Activated T-cell treated with anti-CD3 and anti-CD28 coated beads for 1 hour (primary cell): ENCODE data around the gene CLK2.
A peak's percentile ranks its signal among the peaks of the same experiment; 100 is the strongest.
"Not testable (repeated sequence)": the region's sequence is repeated elsewhere in the genome, so short reads cannot be mapped to it uniquely, and the experiment has no call there.

Experiments
- DNase-seq: peaks from one replicate; pipeline ENCODE4 v3.0.0-alpha.2; 2020; ENCODE audit warnings: low read depth

Gene CLK2

GRCh38 chr1:155266553-155266952, 6.8 kb downstream of the CLK2 start:
- no peak for DNase-seq

GRCh38 chr1:155263067-155263466, 10.2 kb downstream of the CLK2 start:
- DNase-seq: no peak

GRCh38 chr1:155261852-155262673, 11.2 kb downstream of the CLK2 start, which contains the start of gene SCAMP3:
Gene SCAMP3 (minus strand): TSS chr1:155262360. CDS start chr1:155262151, 209 bp downstream.
- DNase-seq: peak; percentile 77

DNA sequence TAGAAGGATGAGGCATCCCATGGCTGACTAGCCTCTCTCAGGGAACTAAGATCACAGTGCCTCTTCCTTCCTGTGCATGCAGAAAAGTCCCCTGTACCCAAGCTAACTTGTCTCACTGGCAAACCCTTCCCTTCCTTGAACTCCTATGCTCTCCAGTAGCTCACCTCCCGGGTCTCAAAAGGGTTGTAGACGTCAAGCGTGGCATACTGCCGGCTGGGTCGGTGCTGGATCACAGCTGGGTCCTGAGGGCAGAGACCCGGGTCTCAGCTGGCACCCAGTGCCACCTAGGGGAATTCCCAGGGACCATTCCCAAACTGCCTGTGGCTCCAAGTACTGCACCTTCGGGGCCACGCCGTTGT, 11.8 kb downstream of the CLK2 start:
- DNase-seq: no peak

- no peak for DNase-seq
Observed at GRCh38 chr1:155260276-155260675, 13.0 kb downstream of the CLK2 start.

DNA sequence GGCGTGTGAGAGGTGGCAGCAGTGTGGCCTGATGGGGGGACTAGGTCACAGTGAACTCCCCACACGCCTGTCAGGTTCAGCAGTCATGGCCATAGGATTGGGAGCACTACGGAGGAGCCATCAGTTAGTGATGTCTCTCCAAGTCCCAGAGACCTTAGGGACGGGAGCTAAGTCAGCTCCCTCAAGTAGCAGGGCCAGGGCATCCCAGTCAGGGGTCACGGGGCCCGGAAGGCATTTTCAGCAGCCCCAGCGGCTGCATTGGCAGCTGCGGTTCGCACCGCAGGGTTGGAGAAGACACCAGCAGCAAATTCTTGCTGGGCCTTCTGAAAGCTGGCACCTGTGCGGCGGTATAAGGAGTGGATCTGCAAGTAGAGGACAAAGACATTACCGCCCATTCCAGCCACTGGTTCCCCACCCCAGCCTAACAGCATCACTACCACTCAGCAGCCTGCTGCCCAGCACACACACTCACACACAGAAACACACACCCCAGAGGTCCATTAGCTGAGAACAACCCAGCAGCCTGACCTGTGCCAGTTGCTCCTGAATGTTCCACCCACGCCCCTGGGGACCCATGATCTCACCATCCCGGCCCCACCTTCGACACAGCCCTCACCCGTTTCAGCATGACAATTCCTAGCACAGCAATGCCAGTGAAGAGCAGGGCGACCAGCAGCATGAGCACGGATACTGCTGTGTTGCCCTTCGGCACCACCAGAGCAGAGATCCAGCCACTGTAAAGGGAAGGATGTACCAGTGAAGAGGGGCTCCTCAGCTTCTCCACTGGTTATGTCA, 17.0 kb downstream of the CLK2 start:
- DNase-seq: no peak

DNA sequence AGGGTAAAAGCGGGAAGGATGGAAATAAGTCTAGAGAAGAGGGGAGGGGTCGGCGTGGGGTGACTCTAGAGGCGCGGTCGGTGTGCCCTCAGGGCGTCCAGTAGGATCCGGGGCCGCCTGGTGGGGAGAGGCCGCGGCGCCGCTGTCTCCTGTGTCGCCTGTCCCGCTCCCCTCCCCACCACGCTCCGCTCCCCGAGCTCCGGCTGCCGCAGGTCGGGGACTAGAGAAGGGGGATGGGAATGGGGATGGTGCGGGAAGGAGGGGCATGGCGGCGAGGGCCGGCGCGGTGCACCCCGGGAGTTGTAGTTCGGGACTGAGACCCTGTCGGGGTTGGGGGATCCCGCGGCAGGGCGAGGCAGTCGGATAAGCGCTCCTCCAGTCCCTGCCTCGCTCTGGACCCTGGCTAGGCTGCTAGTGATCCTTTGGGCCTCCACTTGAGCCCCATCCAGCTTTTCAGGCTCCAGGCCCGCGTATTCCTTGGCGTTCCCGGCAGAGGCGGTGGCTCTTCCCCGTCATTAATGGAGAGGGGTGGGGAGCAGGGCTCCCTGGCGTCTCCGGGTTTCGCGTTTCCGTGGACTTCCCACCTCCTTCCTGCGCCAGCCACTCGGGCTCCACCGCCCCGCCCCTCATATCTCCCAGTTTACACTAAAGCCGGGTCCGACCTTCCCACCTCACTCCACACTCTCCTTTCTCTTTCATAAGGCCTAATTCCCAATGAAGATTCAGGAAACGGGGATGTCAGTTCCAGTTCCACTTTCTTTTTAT, 17.9 kb downstream of the CLK2 start, which contains the start of gene ENTREP3:
Gene ENTREP3, minus strand, starts transcription at position 241 of the 765 bp plus-strand sequence. CDS start 606 bp downstream, outside the sequence.
- DNase-seq: peak; percentile 56

DNA sequence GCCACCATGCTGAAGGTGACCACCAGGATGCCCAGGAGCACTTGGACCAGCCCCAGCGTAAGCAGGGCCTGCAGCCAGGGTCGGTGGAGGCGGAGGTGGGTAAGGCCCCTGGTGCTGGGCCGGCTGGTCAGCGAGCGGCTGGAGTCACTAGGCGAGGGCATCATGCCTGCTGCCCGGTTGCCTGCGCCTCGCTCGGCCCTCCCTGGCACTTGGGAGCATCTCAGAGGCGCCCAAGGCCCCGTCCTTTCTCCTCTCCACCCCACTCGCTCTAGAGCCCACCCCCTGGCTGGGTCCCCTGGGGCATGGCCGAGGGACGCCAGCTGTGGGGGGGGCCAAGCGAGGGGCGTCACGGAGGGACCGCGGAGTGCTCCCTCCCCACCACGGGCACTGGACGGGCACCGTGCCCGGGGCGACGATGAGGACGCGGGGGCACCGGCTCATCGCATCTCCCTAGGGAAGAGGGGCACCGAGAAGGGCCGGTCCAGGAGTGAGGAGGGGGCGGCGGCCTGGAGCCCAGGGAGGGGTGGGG, 18.5 kb downstream of the CLK2 start:
- no peak for DNase-seq

DNA sequence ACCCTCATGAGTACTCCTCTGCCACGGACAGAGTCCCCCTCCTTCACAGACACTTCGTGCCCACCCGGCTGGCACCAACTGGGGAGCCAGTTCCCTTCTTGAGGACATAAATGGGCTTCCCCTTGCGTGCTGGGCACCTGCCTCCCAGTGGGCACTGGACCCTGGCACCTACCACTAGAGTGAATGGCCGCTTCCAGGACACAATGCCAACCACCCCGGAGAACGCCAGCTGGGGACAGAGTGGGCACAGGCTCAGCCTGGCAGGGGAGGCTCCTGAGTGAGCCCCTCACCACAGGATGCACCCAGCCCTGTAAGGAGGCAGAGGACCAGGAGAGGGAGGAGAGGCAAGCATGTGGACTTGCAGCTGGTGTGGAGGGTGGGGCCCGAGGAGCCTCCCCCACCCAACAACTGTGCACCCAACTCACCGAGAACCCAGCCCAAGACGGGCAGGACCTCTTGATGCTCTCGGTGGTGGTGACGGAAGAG, 19.0 kb downstream of the CLK2 start:
- no peak for DNase-seq

GRCh38 chr1:155253797-155254196, 19.5 kb downstream of the CLK2 start:
- DNase-seq: no peak

DNA sequence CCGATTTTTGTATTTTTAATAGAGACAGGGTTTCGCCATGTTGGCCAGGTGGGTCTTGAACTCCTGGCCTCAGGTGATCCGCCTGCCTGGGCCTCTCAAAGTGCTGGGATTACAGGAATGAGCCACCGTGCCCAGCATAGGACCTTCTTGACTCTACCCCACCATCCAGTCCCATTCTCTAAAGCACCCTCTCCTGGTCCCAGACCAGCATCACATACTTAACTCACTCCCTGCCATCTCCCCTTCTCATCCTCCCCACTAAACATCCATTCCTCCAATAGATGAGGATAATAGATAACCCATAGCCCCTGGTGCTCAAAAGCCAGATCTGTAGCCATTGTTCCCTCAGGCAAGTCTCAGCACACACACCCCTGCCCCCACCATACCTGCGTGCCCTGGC, 20.1 kb downstream of the CLK2 start:
- no peak for DNase-seq

DNA sequence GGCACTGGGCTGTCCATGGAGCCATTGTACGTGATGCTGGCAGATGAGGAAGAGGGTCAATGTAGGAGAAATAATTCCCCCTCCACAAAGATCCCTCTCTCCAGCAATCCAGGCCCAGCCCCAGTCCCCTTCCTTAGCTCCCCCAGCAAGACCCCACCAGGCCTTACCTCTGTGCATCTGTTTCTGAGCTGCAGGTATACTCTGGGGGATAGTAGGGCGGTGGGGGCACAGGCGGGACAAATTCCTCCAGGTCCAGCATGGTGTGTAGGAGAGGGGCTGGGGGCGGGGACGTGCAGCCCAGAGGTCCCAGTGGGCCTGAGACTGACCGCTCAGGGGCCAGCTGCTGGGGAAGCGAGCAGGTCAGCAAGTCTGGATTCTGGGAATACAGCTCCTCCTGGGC, 21.7 kb downstream of the CLK2 start:
- DNase-seq: no peak

- peak; percentile 97 for DNase-seq
Observed at GRCh38 chr1:155250633-155251449, 22.5 kb downstream of the CLK2 start.

DNA sequence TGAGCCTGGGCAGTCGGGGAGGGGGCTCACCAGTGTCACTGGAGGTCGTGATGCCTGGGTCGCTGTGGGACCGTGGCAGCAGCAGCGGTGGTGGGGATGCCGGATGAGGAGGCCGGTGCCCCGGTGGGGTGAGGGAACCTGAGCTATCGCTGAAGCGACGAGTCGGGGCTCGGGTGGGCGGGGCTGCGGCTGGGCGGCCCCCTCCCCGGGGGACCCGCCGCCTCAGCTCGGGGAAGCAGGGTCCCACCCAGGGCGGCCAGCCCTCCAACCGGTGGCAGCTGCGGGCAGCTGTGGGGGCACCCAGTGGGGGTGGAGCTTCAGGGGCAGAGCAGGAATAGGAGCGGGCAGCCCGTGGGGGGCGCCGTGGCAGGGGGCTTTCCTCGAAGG, 23.1 kb downstream of the CLK2 start:
- no peak for DNase-seq

DNA sequence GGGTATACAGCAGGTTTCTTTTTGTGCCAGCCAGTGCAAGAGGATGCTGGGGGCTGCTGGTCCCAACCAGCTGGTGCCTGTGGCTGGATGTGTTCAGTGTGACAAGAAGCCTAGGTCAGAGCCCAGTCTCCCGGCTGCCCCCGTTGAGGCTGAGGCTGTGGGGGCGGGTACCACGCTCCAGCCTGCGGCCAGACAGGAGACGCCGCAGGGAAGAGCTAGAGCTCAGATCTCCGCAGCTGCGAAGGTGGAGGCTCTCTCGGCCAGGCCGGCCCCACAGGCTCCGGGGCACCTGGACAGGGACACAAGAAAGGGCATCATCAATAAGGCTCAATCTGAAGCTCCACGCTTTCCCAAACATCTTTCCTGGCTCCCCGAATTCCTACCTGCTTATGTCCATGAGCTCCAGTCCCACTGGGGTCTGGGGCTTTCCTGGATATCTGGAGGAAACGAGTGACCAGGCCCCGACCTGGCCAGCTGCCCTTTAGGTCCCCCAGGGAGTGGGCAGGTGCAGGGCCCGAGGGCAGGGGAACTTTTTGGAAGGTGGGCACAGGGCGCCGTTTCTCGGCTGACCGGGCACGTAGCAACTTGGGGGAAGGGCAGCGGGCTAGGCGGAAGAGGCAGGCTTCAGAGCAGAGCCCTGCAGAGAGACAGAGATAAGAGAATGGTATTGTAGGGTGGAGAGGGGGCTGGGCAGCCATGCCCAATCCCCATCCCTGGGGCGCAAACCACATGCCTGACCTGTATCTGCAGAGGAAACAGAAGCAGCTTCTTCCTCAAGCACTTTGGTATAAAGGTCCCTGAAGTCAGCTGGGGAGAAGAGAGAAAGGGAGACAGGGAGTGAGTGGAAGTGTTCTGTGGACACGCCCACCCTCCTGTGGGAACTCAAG, 25.4 kb downstream of the CLK2 start:
- DNase-seq: no peak

GRCh38 chr1:155246796-155247195, 26.5 kb downstream of the CLK2 start:
- DNase-seq: not testable (repeated sequence)

- no peak for DNase-seq
Observed at GRCh38 chr1:155245163-155245524, 28.2 kb downstream of the CLK2 start.

DNA sequence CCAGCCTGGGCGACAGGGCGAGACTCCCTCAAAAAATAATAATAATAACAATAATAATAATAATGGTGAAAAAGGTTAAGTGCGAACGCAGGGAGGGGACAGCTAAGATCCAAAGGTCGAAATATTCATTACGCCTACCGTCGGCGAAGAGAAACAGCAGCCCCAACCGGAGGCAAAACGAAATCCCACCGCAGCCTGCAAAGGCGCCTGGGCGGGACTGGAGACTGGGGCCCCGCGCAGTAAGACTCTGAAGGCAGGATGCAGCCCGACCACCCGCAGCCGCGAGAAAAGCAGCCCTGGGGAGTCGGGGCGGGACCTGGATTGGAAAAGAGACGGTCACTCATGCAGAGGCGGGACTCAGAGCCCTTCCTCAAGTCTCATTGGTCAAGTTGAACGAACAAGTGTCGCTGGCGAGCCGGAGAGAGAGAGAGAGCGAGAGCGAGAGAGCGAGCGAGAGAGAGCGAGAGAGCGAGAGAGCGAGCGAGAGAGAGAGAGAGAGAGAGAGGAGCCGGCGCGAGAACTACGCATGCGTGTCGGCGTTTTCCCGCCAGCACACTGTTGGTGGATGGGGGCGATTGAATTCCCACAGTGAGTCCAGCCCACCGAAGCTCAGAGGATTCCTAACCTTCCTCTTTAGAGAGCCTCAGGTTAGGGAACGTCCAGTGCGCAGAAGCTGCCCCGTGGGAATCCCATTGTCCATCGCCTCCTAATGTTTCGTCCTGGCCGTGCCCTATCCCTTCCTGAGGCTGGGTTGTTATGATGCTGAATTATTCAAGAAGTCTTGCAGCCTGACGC, 28.7 kb downstream of the CLK2 start:
- DNase-seq: peak; percentile 88

- DNase-seq: no peak
Observed at GRCh38 chr1:155242805-155243358, 30.4 kb downstream of the CLK2 start.
